Heart right ventricle (tissue), 16 donors: ENCODE measurements around the gene PVR. TPM values are rescaled to one million over a fixed set of nuclear protein-coding genes. Genes with fewer than 3 reads are reported as not detected.

Source experiments
- ATAC-seq, 8 donors: fragments of 200-7000 bp; cut with Tn5 transposase; one replicate each; pipeline ENCODE4 v1.9.1; 2020; ENCODE audit warnings: mild to moderate bottlenecking in 8 of 8, moderate library complexity in 8 of 8, moderate number of reproducible peaks in 1 of 8
- DNase-seq, 2 donors: peaks; one replicate each; pipeline ENCODE4 v3.0.0-alpha.2; 2020
- H3K27ac ChIP-seq, 10 donors: fragments of 200-600 bp; sonication (generic) in 2 of 10; one replicate each; pipeline versions ENCODE4 v1.5.0 to v1.8.0; 2020 to 2022; ENCODE audit warnings: mild to moderate bottlenecking in 3 of 10
- H3K27me3 ChIP-seq, 7 donors: fragments of 200-600 bp; one replicate each; pipeline ENCODE4 v1.8.0; 2021 to 2022; ENCODE audit warnings: mild to moderate bottlenecking in 2 of 7
- H3K36me3 ChIP-seq, 9 donors: fragments of 200-600 bp; sonication (generic) in 1 of 9; one replicate each; pipeline versions ENCODE4 v1.5.0 to v1.8.0; 2020 to 2022; ENCODE audit warnings: mild to moderate bottlenecking in 2 of 9
- H3K4me1 ChIP-seq, 9 donors: fragments of 200-600 bp; sonication (generic) in 1 of 9; one replicate each; pipeline versions ENCODE4 v1.5.0 to v1.8.0; 2020 to 2022; ENCODE audit warnings: mild to moderate bottlenecking in 4 of 9
- H3K4me3 ChIP-seq, 10 donors: fragments of 200-600 bp; sonication (generic) in 2 of 10; one replicate each; pipeline versions ENCODE4 v1.5.0 to v1.8.0; 2020 to 2022; ENCODE audit warnings: mild to moderate bottlenecking in 7 of 10, moderate library complexity in 2 of 10
- H3K9me3 ChIP-seq, 11 donors: fragments of 200-600 bp in 10 of 11; sonication (generic) in 2 of 11; one replicate each; pipeline versions ENCODE4 v1.5.0 to v1.8.0; 2013 to 2022; ENCODE audit warnings: mild to moderate bottlenecking in 2 of 11, control low read depth in 1 of 11, moderate library complexity in 1 of 11
- WGBS, 2 donors: extraction: QIAGEN DNeasy Blood & Tissue Kit; methylation state at CpG; one replicate each; pipeline ENCODE4 v1.1.7; 2013; ENCODE audit warnings: inconsistent platforms in 1 of 2; 5-methylcytosine and 5-hydroxymethylcytosine counted together
- intact Hi-C, 10 donors: fragments of 100-400 bp; cut with DNase I; formaldehyde crosslinking; loops; one replicate each; pipeline versions ENCODE4 v1.11.1 to v1.14.2; 2022
- polyA plus RNA-seq, 2 donors: library from polyadenylated mRNA; stranded (reverse); fragments of 200-250 nt; gene quantifications; one replicate each; pipeline ENCODE4 v1.2.3, GENCODE V29; 2013
- total RNA-seq, 10 donors: library from RNA; stranded (reverse); fragmentation: NEBNext Ultra II Directional in 3 of 10; extraction: Animal tissue kit (Norgen Biotek cat#: 25700) in 3 of 10; gene quantifications; one replicate each; pipeline versions ENCODE4 v1.2.1 to v1.2.4, GENCODE V29; 2021 to 2023
- TF ChIP-seq, protein P1 (sequence below), 9 donors: fragments of 200-600 bp; sonication (generic) in 2 of 9; IDR thresholded peaks; one replicate each; pipeline versions ENCODE4 v1.5.0 to v1.8.0; 2021 to 2022; ENCODE audit warnings: antibody characterized with exemption in 9 of 9, mild to moderate bottlenecking in 5 of 9, moderate library complexity in 1 of 9
- donor health status: Arrhythmogenic right ventricular cardiomyopathy.
- donor health status: ischemic (EF 13 %, LVEDD 7.1; RV severe dilation, severe dysfunction).
- donor health status: healthy with polysubstance abuse.
- donor health status: DM: no; HTN: yes; CAD: no.
- donor health status: DM: no; HTN: no; CAD: no.
- donor health status: ischemic (EF 25% LVEDD 6.9; RV normal size, moderate dysfunction).
- donor health status: ischemic (EF 25% LVEDD 5.7; RV mildly dilated, moderate dysfunction).
- donor health status: healthy.
- donor health status: DM: yes; HTN: yes; CAD: no.
- donor health status: Ischemic cardiomyopathy.
- donor health status: ischemic (EF 35%, LVEDD 5.7; RV mildly dilated, moderate dysfunction).
- donor health status: nonischemic (EF 11% LVEDD 7.7; RV severe dilation, severe dysfunction).
- donor health status: DM: yes; HTN: yes; CAD: no.
- donor health status: PGD.
- donor health status: ischemic (EF 29% LVEDD 5.4; RV normal size, mild dysfunction).
- donor health status: nonischemic (EF 23%, LVEDD 6.1; RV moderate dilation, normal function).

The PVR gene
- total and polyA plus RNA-seq, 12 donors: 38.3 to 108 (median 43.4) TPM

DNA sequence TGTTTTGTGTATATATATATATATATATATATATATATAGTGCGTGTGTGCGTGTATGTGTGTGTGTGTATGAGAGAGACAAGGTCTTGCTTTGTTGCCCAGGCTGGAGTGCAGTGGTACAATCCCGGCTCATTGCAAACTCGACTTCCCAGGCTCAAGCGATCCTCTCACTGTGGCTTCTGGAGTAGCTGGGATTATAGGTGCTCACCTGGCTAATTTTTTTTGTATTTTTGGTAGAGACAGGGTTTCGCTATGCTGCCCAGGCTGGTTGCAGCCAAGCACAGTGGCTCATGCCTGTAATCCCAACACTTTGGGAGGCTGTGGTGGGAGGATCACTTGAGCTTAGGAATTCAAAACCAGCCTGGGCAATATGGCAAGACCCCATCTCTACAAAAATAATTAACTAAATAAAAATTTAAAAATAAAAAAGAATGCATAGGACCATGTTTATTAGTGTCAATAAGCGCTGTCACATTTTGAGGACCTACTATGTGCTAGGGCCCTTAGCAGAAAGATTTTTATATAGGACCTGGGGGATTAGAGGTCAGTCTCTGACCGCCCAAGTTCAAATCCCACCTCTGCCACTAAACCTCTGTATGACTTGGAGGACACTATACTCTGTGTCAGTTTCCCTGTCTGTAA, 1.8 kb downstream of the PVR start:
- TF ChIP-seq, protein P1, sequence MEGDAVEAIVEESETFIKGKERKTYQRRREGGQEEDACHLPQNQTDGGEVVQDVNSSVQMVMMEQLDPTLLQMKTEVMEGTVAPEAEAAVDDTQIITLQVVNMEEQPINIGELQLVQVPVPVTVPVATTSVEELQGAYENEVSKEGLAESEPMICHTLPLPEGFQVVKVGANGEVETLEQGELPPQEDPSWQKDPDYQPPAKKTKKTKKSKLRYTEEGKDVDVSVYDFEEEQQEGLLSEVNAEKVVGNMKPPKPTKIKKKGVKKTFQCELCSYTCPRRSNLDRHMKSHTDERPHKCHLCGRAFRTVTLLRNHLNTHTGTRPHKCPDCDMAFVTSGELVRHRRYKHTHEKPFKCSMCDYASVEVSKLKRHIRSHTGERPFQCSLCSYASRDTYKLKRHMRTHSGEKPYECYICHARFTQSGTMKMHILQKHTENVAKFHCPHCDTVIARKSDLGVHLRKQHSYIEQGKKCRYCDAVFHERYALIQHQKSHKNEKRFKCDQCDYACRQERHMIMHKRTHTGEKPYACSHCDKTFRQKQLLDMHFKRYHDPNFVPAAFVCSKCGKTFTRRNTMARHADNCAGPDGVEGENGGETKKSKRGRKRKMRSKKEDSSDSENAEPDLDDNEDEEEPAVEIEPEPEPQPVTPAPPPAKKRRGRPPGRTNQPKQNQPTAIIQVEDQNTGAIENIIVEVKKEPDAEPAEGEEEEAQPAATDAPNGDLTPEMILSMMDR (IDR thresholded peaks at IDR 0.05): no peak
- H3K4me3 ChIP-seq: peak overlapping the region in 1 of 10 donors; percentile 7
- H3K4me1 ChIP-seq: peaks cover 8 to 62% (median 45%) of the 10 kb centered on the region in 9 donors
- no peak for ATAC-seq
- no peak for DNase-seq
- peaks cover 0 to 27% (median 10%) of the 10 kb centered on the region in 9 donors for H3K36me3 ChIP-seq
- H3K27ac ChIP-seq: peak overlapping the region in 4 of 10 donors; percentile 0 to 83 (median 40)
- WGBS, 2 donors: 79 to 88% methylated on average over 8 of the region's 8 CpGs
- no peaks in the 10 kb centered on the region for H3K9me3 ChIP-seq
- no peaks in the 10 kb centered on the region for H3K27me3 ChIP-seq
- intact Hi-C loops: loop anchor here in 1 of 10 donors (5.0 kb wide), 1 partner anchor 53 kb away; no protein-coding TSS in a partner anchor

DNA sequence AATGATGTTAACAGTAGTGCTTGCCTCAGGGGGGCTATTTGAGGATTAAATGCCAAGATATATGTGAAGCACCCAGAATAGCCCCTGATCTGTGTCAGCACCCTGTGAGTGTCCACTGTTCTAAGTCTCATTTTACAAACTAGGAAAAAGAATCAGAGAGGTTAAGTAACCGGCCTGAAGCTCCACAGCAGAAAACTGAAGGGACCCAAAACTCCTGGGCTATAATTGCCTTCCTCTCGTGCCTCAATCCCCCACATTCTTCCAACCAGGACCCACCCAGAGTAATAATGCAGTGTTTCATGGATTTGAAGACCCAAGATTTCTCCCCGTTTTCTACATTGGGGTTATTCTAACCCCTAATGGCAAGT, 2.3 kb downstream of the PVR start:
- Histone ChIP-seq H3K4me1 (peaks cover 8 to 58% (median 45%) of the 10 kb centered on the region in 9 donors), H3K27me3 (no peaks in the 10 kb centered on the region), H3K9me3 (no peaks in the 10 kb centered on the region), H3K4me3 (no peak overlapping the region), H3K27ac (peak overlapping the region in 3 of 10 donors; percentile 0 to 83 (median 76)), H3K36me3 (peaks cover 0 to 32% (median 15%) of the 10 kb centered on the region in 9 donors)
- TF ChIP-seq, protein P1 (IDR thresholded peaks at IDR 0.05): no peak
- DNase-seq (no peak), ATAC-seq (no peak)
- 94 to 96% methylated on average over 3 of the region's 3 CpGs for WGBS, 2 donors
- intact Hi-C loops: loop anchor here in 1 of 10 donors (5.0 kb wide), 1 partner anchor 54 kb away; no protein-coding TSS in a partner anchor

DNA sequence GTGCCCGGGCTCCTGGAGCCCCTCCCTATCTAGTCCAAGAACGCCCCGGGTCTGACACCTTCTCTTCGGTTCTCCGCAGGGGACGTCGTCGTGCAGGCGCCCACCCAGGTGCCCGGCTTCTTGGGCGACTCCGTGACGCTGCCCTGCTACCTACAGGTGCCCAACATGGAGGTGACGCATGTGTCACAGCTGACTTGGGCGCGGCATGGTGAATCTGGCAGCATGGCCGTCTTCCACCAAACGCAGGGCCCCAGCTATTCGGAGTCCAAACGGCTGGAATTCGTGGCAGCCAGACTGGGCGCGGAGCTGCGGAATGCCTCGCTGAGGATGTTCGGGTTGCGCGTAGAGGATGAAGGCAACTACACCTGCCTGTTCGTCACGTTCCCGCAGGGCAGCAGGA, 3.4 kb downstream of the PVR start:
- Histone ChIP-seq H3K4me1 (peaks cover 8 to 58% (median 45%) of the 10 kb centered on the region in 9 donors), H3K27ac (peak overlapping the region; percentile 24 to 83 (median 72)), H3K36me3 (peaks cover 0 to 43% (median 19%) of the 10 kb centered on the region in 9 donors), H3K4me3 (peak overlapping the region in 7 of 10 donors; percentile 12 to 39 (median 31)), H3K9me3 (no peaks in the 10 kb centered on the region), H3K27me3 (no peaks in the 10 kb centered on the region)
- TF ChIP-seq, protein P1 (IDR thresholded peaks at IDR 0.05): no peak
- DNase-seq (peak in 1 of 2 donors; percentile 22), ATAC-seq (peak in 2 of 8 donors; percentile 10 to 27)
- 44 to 62% methylated on average over 31 of the region's 31 CpGs for WGBS, 2 donors
- intact Hi-C loops: loop anchor here in 1 of 10 donors (5.0 kb wide), 1 partner anchor 55 kb away; no protein-coding TSS in a partner anchor

DNA sequence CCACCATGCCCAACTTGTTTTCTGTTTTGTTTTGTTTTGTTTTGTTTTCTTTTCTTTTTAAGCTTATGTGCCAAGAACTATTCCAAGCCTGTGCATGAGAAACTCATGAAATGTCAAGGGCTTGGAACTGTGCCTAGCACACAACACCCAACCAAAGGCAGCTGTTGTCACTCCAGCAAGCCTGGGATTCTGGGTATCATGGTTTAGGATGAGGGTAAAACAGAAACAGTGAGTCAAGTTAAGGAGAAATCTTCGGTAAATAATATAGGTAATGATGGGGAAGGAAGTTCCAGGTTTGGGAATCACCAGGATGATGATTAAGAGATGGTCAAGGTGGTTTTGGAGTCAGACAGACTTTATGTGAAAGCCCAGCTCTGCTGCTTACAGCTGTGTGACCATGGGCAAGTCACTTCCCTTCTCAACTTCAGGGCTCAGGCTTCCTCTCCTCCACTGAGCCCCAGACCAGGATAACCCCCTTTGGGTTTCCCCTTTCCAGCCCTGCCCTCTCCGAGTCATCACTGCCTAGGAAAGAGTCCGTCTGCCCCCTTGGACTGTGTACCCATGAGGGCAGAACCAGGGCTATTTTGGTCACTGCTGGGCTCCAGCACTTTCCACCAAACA, 5.0 kb downstream of the PVR start:
- peak in 1 of 2 donors; percentile 74 for DNase-seq

More for the DNA sequence above, 5.0 kb downstream of the PVR start:
- no peaks in the 10 kb centered on the region for H3K27me3 ChIP-seq
- H3K9me3 ChIP-seq: no peaks in the 10 kb centered on the region
- ATAC-seq: peak; percentile 13 to 84 (median 55)
- intact Hi-C loops: loop anchor here in 1 of 10 donors (5.0 kb wide), 1 partner anchor 56 kb away; no protein-coding TSS in a partner anchor
- WGBS, 2 donors: 50 to 53% methylated on average over 3 of the region's 3 CpGs
- peak overlapping the region; percentile 47 to 83 (median 72) for H3K27ac ChIP-seq
- H3K4me1 ChIP-seq: peaks cover 8 to 53% (median 41%) of the 10 kb centered on the region in 9 donors
- peaks cover 0 to 59% (median 19%) of the 10 kb centered on the region in 9 donors for H3K36me3 ChIP-seq
- no peak overlapping the region for H3K4me3 ChIP-seq
- TF ChIP-seq, protein P1 (IDR thresholded peaks at IDR 0.05): no peak
